ACHN (cell line): ENCODE data around the gene SCUBE1.

ENCODE experiments used
- DNase-seq: peaks from one replicate; pipeline ENCODE4 v3.0.0-alpha.2; 2015
- in situ Hi-C: cut with HindIII; loops from 2 replicates; pipeline ENCODE4 v1.10.0; 2017; ENCODE audit warnings: low sequenced_read_pairs, low pct_ligation_motif_present, low pct_unique_long_range_greater_than_20kb

The SCUBE1 gene

GRCh38 chr22:43216738-43217137, 126.4 kb downstream of the SCUBE1 start:
- in situ Hi-C loops, result no loop called here
- no peak for DNase-seq

- DNase-seq, result no peak
- in situ Hi-C loops, result no loop called here
Observed at GRCh38 chr22:43213962-43214361, 129.2 kb downstream of the SCUBE1 start.

- in situ Hi-C loops, result no loop called here
- DNase-seq, result no peak
Observed at GRCh38 chr22:43213051-43213450, 130.1 kb downstream of the SCUBE1 start.

GRCh38 chr22:43212434-43212952, 130.7 kb downstream of the SCUBE1 start:
- in situ Hi-C loops, result no loop called here
- DNase-seq, result no peak

- in situ Hi-C loops, result no loop called here
- DNase-seq, result no peak
Observed at GRCh38 chr22:43211941-43212433, 131.2 kb downstream of the SCUBE1 start.

- in situ Hi-C loops, result no loop called here
- no peak for DNase-seq
Observed at GRCh38 chr22:43210631-43211515, 132.3 kb downstream of the SCUBE1 start.

GRCh38 chr22:43209971-43210370, 133.2 kb downstream of the SCUBE1 start:
- in situ Hi-C loops, result no loop called here
- DNase-seq, result no peak

GRCh38 chr22:43209523-43209890, 133.7 kb downstream of the SCUBE1 start:
- in situ Hi-C loops, result no loop called here
- no peak for DNase-seq

- no peak for DNase-seq
Observed at GRCh38 chr22:43208703-43209522, 134.3 kb downstream of the SCUBE1 start.

GRCh38 chr22:43207849-43208702, 135.1 kb downstream of the SCUBE1 start:
- no peak for DNase-seq
- in situ Hi-C loops, result no loop called here

More at GRCh38 chr22:43208703-43209522, 134.3 kb downstream of the SCUBE1 start:
- in situ Hi-C loops, result no loop called here

- DNase-seq, result no peak
- in situ Hi-C loops, result no loop called here
Observed at GRCh38 chr22:43207386-43207785, 135.8 kb downstream of the SCUBE1 start.

- no peak for DNase-seq
- in situ Hi-C loops, result no loop called here
Observed at GRCh38 chr22:43206509-43207161, 136.5 kb downstream of the SCUBE1 start.

GRCh38 chr22:43205748-43206508, 137.2 kb downstream of the SCUBE1 start:
- in situ Hi-C loops, result no loop called here
- DNase-seq, result no peak

- DNase-seq, result no peak
- in situ Hi-C loops, result no loop called here
Observed at GRCh38 chr22:43205261-43205691, 137.9 kb downstream of the SCUBE1 start.

- in situ Hi-C loops, result no loop called here
- no peak for DNase-seq
Observed at GRCh38 chr22:43203471-43203981, 139.6 kb downstream of the SCUBE1 start.

- in situ Hi-C loops, result no loop called here
- no peak for DNase-seq
Observed at GRCh38 chr22:43202756-43203410, 140.3 kb downstream of the SCUBE1 start.

- no peak for DNase-seq
- in situ Hi-C loops, result no loop called here
Observed at GRCh38 chr22:43202326-43202725, 140.8 kb downstream of the SCUBE1 start.
